Hindlimb muscle (tissue), 1 donor: ENCODE measurements around the gene CDK5RAP2. TPM values are rescaled to one million over a fixed set of nuclear protein-coding genes. Genes with fewer than 3 reads are reported as not detected.
"Not testable (repeated sequence)": the region's sequence is repeated elsewhere in the genome, so short reads cannot be mapped to it uniquely, and the experiment has no call there.

Source experiments
- DNase-seq: peaks from one replicate; pipeline ENCODE4 v3.0.0-alpha.2; 2013
- polyA plus RNA-seq: library from polyadenylated mRNA; unstranded; fragments of 120-200 nt; gene quantifications from one replicate; pipeline ENCODE4 v1.2.1, GENCODE V29; 2013; ENCODE audit not compliant: insufficient read length

Gene CDK5RAP2
- polyA plus RNA-seq: 59.8 TPM

DNA sequence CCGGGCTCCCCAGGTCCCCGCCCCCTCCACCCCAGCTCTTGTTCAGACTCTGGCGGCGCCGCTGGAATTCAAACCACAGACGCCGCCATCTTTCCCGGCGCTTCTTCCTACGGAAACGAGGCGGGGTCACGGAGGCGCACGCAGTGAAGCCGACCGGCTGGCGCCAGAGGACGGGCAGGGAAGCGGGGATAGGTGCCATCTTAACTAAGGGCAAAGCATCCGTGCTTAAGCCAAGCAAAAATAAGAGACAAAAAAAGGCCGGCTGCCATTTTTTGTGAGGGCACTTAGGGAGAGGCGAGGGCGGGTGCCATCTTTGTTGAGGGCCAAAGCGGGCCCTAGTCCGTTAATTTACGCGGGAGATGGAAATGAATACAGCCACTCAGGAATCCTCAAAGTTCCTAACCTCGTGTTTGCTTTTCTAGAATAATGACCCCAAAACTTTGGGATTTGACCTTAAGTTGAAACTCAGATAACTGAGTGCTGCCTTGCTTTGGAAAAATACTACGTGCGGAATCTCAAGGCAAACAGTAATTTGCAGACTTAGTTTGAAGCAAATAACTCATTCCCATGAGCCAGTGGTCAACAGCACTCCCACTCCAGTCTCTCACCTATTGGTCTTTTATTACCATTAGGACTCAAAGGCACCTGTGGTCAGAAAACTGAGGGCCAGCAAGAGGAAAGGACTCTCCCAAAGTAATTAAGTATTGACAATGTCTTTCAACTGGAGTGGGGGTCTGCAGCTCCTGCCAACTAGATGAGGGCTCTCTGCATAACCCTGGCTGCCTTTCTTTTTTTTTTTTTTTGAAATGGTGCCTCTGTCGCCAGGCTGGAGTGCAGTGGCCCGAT, at the start of gene CDK5RAP2:
Gene CDK5RAP2, minus strand, starts transcription at position 117 of the 846 bp plus-strand sequence. CDS start 189 bp downstream, outside the sequence.
- peak; percentile 95 for DNase-seq

DNA sequence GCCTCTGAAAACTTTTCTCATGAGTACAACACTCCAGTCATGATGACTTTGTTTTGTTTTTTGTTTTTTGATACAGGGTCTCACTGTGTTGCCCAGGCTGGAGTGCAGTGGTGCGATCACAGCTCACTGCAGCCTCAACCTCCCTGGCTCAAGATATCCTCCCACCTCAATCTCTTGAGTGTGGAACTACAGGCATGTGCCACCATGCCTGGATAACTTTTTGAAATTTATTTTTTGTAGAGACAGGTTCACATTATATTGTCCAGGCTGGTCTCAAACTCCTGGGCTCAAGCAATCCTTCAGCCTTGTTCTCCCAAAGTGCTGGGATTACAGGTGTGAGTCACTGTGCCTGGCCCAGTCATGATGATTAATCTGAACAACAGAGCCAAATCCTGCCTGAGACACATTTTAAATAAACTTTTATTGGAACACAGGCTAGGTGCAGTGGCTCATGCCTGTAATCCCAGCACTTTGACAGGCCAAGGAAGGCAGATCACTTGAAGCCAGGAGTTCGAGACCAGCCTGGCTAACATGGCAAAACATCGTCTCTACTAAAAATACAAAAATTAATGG, 49.0 kb upstream of the CDK5RAP2 start:
- DNase-seq: not testable (repeated sequence)

DNA sequence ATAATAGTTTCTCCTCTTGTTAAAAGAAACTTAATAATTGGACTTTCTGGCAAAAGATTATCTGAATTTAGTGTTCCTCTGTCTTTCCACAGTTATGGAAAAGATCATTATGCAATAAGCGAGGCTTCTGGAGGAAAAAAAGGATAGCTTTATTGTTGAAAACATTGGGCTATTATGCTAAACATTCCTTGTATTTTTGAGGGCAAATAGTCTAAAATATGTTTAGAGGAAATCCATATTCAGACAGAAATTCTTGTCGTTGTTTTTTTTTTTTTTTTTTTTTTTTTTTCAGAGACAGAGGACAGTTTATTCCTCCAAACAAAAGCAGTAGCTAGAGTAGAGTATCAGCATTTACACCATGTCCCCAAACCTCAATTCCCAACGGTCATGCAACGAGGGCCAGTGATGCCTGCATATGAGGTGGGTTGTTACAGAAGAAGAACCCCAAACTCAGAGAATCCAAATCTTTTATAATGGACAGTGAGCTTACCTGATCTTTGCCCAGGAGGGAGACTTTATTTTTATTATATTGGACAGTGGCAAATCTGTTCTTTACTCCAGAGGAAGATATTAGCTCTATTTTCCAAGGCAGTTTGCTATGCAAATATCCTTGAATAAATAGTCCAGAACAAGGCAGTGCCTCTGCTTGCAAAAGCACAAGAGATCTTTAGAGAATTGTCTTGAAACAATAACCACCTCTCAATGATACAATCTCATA, 48.4 kb upstream of the CDK5RAP2 start:
- no peak for DNase-seq

DNA sequence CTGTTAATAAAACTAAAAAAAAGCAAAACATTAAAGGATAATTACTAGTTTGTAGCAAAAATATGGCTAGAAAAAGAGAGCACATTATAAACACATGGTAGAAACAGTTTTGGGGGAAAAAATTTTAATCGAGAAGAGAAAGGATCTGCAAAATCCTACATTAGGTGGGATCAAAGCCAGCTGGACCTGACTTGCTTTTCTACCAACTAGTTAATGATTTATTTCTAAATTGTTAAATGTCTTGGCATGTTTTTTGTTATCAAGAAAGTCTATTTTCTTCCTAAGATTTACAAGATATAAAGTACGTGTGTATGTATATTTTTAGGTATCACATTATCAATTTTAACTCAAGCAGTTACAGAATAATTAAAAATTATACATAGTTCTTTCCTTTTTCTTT, 47.1 kb upstream of the CDK5RAP2 start:
- DNase-seq: no peak

DNA sequence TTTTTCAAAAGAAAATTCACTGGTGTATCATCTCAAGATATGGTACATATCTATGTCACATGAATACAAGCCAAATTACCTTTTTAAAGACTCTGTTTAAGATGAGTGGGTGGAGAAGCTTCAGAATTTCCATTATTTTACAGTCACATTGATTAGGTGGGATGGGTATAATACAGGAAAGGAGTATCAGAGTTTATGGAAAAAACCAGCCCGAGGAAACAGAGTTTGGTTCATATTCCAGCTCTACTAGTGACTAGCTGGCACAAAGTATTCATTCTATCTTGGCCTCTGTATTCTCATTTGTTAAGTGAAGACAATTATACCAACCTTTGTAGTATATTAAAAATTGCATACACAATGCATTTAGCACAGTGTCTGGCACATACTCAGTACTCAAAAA, 46.5 kb upstream of the CDK5RAP2 start:
- no peak for DNase-seq

DNA sequence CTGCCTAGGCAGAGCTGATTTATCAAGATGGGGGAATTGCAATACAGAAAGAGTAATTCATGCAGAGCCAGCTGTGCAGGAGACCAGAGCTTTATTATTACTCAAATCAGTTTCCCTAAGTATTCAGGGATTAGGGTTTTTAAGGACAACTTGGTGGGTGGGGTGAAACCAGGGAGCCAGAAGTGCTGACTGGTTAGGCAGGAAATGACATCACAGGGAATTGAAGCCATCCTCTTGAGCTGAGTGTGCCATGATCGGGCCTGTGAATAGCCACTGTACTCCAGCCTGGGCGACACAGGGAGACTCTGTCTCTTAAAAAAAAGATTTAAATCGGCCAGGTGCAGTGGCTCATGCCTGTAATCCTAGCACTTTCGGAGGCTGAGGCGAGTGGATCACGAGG, 45.3 kb upstream of the CDK5RAP2 start:
- DNase-seq: no peak

DNA sequence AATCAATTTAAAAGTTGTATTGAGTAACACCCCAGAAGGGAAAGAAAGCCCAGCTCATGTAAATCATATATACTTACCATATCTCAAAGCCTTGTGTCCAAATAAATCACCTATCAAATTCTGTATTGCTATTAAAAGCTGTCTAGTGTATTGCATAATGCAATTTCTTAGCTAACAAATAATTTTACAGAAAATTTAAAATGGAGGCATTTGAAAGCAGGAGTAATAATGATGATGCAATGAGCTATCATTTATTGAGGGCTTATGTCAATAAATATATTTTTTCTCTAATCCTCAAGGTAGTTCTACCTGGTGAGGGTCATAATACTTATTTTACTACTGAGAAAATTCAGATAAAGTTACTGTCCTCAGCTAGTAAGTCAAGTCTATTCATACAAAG, 42.8 kb upstream of the CDK5RAP2 start:
- no peak for DNase-seq

DNA sequence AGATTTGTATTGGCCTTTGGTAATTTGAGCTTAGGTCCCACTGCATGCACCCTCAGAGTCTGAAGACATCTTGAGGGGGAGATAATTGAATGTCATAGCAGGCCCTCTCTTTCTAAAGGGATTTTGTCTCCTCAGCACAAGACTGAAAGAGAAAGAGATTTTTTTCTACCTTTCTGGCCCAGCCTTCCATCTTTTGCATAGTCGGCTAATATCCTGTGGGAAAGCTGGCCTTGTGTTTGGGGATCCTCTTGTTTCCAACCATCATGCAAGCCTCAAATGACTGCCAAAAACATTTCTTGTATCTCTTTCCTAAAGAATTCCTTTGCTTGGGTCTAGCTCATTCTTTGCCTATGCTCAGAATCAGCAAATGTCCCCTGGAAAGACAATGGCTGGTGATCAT, 42.0 kb upstream of the CDK5RAP2 start:
- DNase-seq: no peak

DNA sequence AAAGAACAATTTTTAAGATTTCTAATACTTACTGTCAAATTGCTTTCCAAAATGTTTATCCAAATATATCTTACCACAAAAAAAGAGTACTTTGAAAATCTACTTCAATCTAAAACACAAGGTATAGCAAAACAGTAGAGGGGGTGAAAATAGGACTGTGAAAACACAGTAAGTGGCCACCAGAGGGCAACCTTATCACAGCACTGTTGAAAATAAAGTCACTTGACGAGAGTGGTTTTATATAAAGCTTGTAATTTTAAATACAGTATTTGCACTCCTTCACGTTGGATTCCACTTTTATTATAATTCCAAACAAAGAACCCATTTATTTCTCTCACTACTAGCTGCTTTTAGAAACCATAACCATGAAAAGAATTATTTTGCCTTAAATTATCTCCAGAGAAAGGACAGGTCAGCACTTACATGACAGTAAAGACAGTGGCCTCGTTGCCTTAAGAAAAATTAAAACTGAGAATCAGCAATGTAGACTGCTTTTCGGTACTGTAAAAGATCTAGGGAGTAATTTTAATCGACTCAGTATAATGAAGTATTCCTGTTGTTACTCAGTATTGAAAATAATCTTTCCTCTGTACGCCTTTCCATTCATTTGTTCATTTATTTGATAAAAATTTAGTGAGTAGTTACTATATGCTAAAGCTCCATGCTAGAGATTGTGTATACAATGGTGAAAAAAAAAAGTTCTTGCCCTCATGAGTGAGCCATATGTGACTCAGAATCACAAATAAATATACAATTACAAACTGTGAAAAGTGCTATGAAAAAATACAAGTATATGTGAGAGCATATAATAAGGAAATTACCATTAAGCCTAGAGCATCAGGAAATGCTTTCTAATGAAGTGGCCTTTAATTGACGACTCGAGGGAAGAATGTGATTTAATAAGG, 40.0 kb upstream of the CDK5RAP2 start:
- peak; percentile 60 for DNase-seq

DNA sequence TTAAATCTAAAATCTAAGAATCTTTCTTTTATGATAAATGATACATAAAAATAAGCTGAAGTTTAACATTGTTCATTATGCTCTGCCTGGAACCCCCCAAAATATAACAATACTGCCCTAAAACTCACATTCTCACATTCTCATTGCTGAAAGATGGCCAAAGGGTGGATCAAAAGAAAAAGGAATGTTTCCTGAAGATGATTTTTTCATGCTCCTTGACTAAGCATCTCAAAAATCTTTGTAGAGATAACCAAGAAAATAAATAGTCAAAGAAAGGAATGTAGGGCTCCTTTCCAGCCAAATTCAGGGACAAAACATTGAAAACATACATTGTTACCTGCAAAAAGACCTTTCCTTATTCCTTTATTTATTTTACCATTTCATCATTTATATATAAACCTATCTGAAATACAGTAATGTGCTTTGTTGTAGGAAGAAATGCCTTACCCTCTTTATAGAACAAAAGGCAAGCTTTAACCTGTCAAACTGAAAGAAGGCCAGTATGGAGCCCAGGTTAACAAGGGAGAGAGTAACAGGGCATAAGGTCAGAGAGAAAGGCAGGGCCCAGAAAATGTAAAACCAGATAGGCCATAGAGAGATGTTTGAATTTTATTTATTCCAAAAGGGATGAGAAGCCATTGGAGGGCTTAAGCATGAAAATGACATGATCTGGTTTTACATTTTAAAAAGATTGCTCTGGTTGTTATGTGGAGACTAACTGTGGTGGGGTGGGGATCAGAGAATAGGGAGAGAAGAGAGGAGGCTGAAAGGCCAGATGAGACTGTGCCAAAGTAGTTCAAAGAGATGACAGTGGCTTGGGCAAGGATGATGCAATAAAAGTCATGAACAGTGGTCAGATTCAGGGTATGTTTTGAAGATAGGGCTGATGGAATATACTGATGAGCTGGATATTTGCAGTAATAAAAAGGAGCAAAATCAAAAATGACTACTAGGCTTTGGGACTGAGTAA, 37.3 kb upstream of the CDK5RAP2 start:
- DNase-seq: no peak

DNA sequence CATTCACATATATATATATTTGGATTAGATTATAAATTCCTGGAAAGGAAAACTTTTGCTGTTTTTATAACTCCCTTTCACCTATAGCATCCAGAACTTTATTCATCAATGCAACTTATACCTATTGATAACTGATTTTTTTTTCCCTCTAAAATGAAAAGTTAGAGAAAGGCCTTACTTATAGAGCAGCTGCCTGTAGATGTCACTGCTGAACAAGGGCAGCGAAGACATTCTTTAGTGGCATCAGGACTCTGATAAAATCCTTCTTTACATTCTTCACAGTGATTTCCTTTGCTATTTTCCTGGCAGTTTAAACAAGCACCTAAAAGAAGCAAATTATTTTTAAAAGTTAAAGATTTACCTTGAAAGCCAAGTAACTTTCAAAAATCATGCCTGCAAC, 32.3 kb upstream of the CDK5RAP2 start:
- DNase-seq: no peak

DNA sequence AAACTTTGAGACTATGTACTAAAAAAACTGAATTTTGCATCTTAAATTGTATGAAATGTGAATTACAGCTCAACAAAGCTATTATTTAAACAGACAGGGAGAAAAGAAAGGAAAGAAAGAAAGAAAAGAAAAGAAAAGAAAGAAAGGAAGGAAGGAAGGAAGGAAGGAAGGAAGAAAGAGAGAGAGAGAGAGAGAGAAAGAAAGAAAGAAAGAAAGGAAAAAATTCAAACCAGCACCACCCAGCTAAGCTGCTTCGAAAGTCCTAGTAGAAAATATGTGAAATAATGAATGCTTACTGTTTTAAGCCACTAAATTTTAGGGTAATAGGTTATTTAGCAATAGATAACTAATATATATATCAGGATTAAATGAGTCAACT, 31.7 kb upstream of the CDK5RAP2 start:
- no peak for DNase-seq

DNA sequence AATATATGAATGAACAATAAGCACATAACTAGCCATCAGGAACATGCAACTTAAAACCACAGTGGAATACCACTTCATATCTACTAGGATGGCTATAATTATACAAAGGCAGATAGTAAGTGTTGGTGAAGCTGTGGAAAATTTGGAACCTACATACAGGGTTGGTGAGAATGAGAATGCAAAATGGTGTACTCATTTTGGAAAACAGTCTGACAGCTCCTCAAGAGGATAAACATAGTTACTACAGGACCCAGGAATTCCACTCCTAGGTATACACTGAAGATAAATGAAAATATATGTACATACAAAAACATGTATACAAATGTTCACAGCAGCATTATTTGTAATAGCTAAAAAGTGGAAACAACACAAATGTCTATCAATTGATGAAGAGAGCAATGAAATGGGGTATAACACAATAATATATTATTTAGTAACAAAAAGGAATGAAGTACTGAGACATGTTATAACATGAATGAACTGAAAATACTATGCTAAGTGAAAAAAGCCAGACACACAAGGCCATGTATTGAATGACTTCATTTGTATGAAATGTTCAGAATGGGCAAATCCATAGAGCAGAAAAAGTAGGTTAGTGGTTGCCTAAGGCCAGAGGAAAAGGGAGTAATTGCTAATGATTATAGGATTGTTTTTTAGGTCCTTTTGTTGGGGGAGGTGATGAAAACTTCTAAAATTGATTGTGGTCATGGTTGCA, 31.2 kb upstream of the CDK5RAP2 start:
- no peak for DNase-seq

DNA sequence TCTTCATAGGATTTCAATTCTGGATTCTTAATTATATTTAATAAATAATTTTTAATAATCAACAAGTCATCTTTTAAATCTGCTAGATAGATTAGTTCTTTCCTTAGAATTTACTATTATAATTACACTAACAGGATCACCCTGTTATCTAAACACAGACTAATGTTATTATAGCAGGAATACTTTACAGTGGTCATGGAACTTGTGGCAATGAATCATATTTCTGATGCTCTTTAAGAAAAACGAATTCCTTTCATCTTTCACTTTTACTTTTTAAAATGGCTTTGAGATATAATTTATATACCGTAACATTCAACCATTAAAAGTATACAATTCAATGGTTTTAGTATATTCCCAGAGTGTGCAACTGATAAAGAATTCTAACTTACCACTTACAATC, 29.7 kb upstream of the CDK5RAP2 start:
- no peak for DNase-seq

DNA sequence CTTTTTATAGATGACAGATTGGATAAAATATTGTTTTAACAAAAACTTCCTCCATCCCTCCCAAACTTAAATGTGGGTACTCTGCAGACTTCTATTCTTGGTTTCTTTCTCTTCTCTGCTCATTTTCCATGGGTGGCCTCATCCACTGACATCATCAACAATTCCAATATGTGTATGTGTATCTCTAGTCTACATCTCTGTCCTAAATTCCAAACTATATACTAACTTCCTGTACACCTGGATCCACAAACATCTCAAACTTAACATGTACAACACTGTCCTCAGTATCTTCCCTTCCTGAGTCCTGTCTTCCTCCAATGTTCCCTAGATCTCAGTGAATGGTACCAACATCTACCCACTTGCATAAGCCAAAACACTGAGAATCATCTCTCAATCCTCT, 28.5 kb upstream of the CDK5RAP2 start:
- DNase-seq: no peak

DNA sequence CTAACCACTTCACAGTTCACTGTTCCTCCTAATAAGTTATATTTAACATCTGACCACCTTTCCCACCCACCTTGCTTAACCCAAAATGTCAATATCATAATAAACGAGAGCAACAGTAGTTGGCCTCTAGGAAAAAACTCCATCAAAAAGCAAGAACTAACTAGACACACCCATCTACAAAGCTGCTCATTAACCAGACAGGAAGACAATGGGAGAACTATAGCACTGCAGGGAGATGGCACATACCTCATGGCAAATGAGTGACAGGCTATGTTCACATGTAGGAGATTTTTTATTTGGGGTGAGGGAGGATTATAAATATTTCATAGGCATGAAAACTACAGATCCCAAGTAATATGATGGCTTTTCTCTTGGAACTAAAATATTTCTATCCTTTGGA, 23.6 kb upstream of the CDK5RAP2 start:
- no peak for DNase-seq

DNA sequence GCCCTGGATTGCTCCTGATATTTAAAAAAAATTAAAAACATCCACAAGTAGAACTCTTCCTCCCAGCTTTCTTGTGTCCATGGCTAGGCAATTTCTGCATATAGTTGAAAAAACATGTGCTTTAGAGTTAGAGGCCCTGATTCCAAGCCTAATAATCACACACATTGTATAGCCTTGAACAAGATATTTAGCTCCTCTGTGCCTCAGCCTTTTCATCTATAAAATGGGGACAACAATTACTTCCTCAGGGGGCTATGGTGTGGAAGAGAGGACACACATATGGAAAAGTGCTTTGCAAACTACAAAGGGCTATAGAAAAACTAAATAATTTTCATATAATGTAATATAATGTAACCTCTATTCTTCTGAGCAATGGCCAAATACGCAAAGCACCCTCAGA, 23.0 kb upstream of the CDK5RAP2 start:
- DNase-seq: no peak

DNA sequence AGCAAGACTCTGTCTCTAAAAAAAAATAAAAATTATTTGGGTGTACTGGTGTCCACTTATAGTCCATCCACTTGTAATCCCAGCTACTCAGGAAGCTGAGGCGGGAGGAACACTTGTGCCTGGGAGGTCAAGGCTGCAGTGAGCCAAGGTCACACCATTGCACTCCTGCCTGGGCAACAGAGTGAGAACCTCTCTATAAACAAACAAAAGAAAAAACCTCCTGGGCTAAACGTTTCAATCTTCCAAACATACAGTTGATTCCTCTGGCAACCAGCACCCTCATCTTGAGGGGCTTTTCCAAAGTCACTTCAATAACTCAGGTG, 13.9 kb upstream of the CDK5RAP2 start:
- DNase-seq: no peak

DNA sequence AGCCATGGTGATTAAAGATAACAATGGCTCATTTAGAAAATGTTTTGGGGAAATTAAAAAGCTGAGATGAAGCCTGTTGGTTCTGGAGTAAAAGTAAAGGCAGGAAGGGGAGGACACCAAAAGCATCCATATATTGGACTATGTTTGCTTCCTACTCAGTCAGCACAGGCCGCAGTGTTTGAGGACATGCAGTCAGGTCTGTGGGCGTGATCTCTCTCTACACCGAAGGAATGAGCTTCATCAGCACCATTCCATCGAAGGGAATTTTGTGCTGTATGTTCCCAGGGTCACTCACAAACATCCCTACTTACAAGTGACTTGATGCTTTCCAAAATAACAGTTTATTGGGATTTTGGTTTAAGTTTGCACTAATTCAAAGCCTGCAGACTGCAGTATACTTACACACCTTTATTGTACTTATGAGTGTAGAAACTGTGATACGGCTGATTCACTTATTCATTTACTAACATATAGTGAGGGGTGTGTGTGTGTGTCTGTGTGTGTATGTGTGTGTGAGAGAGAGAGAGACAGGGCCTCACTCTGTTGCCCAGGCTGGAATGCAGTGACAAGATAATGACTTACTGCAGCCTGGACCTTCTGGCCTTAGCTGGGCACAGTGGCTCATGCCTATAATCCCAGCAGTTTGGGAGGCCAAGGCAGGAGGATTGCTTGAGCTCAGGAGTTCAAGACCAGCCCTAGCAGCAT, 13.4 kb upstream of the CDK5RAP2 start:
- no peak for DNase-seq

DNA sequence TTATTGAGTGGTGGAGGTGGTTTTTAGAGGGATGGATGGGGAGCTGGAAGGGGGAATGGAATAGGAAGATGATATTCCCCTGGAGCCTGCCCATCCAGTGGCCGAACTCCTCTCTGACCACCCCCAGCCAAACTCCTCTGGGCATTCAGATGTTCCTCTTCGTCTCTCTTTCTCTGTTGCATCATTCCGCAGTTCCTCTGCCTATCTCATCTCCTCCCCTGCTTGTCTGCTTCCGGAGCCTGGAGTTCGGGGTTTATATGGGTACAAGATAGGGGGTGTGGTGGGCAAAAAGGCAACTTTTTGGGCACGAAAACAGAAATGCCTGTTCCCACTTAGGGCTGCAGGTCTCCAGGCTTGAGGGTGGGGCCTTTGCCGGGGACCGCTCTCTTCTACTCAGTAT, 12.2 kb upstream of the CDK5RAP2 start:
- no peak for DNase-seq
